Activated CD4-positive, alpha-beta T cell treated with anti-CD3 and anti-CD28 coated beads for 36 hours (primary cell): Measurements from ENCODE around the gene ARID4B. TPM values are rescaled to one million over a fixed set of nuclear protein-coding genes. Genes with fewer than 3 reads are reported as not detected.
"Not testable (repeated sequence)": the region's sequence is repeated elsewhere in the genome, so short reads cannot be mapped to it uniquely, and the experiment has no call there.

Experiments used
- ATAC-seq: fragments of 200-7000 bp; cut with Tn5 transposase; one replicate; pipeline ENCODE4 v1.10.0; 2021; ENCODE audit warnings: mild to moderate bottlenecking, moderate library complexity
- CTCF ChIA-PET: fragments of 350-600 bp; sonication (Branson Sonifier 250); formaldehyde crosslinking; loops from one replicate; lab custom pipeline; 2021; ENCODE audit warnings: antibody characterized with exemption; lab: Charles Lee
- POLR2A ChIA-PET: fragments of 350-600 bp; sonication (Branson Sonifier 250); formaldehyde crosslinking; loops from one replicate; lab custom pipeline; 2021; ENCODE audit warnings: antibody characterized with exemption, inconsistent platforms; lab: Charles Lee
- DNase-seq: peaks from one replicate; pipeline ENCODE4 v3.0.0-alpha.2; 2020
- H3K27ac Mint-ChIP-seq: one replicate; pipeline ENCODE4 v1.8.0; 2021; ENCODE audit warnings: mixed read lengths
- H3K27me3 Mint-ChIP-seq: one replicate; pipeline ENCODE4 v1.8.0; 2021; ENCODE audit warnings: mixed read lengths
- H3K36me3 Mint-ChIP-seq: one replicate; pipeline ENCODE4 v1.8.0; 2021; ENCODE audit warnings: low read depth, mixed read lengths
- H3K4me1 Mint-ChIP-seq: one replicate; pipeline ENCODE4 v1.8.0; 2021; ENCODE audit warnings: mixed read lengths
- H3K4me3 Mint-ChIP-seq: one replicate; pipeline ENCODE4 v1.8.0; 2021; ENCODE audit warnings: mild to moderate bottlenecking, moderate library complexity, mixed read lengths
- H3K9me3 Mint-ChIP-seq: one replicate; pipeline ENCODE4 v1.8.0; 2021; ENCODE audit warnings: low read depth, mixed read lengths
- intact Hi-C, 2 experiments: fragments of 100-400 bp; cut with DNase I in 1 of 2; cut with micrococcal nuclease in 1 of 2; formaldehyde crosslinking; loops; one replicate each; pipeline versions ENCODE4 v1.14.2 to v1.15.1; 2022 to 2024; cut with DNase I, micrococcal nuclease
- total RNA-seq, 2 experiments: library from RNA; stranded (reverse); gene quantifications; one replicate each; pipeline ENCODE4 v1.2.3, GENCODE V29; 2021

ARID4B gene
- total RNA-seq, 2 experiments from 2014 or later = 38.6 to 42.9 TPM

- no peaks in the 10 kb centered on the region for H3K27me3 Mint-ChIP-seq
- peak overlapping the region; percentile 14 for H3K27ac Mint-ChIP-seq
- ATAC-seq (peak; percentile 51), DNase-seq (no peak)
- no peak overlapping the region for H3K4me3 Mint-ChIP-seq
- ChIA-PET POLR2A (no interaction called here), CTCF (interaction anchor here (0.6 to 1.5 kb wide), 3 partner anchors 14 to 68 kb away, joined by 3 to 6 read pairs (median 4); no protein-coding TSS in a partner anchor)
- no peaks in the 10 kb centered on the region for H3K9me3 Mint-ChIP-seq
- H3K36me3 Mint-ChIP-seq = peaks cover 5% of the 10 kb centered on the region
- peaks cover 50% of the 10 kb centered on the region for H3K4me1 Mint-ChIP-seq
- intact Hi-C loops = no loop called here
These were observed 41.3 kb downstream of the ARID4B start for GRCh38 chr1:235286667-235287066.

DNA sequence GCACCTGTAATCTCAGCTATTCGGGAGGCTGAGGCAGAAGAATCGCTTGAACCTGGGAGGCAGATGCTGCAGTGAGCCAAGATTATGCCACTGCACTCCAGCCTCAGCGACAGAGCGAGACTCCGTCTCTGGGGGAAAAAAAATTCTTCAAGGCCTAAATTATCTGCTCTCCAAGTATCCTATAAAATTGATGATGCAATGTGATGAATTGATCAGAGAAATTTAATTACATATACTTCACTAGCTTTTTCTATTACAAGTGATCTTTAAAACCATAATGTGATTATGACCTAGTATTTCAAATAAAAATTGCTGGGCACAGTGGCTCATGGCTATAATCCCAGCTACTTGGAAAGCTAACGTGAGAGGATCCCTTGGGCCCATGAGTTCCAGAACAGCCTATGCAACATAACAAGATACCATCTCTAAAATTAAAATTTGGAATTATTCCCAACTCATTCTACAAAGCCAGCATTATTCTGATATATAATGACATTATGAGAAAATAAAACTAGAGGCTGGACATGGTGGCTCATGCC lies 43.7 kb downstream of the ARID4B start:
- Mint-ChIP-seq H3K4me3 (no peak overlapping the region), H3K9me3 (no peaks in the 10 kb centered on the region), H3K36me3 (peaks cover 6% of the 10 kb centered on the region), H3K27me3 (no peaks in the 10 kb centered on the region), H3K4me1 (peaks cover 50% of the 10 kb centered on the region), H3K27ac (no peak overlapping the region)
- ATAC-seq = no peak
- intact Hi-C loops = no loop called here
- ChIA-PET POLR2A (no interaction called here), CTCF (interaction anchor here (0.6 to 0.9 kb wide), 3 partner anchors 133 to 535 kb away, joined by 3 read pairs; no protein-coding TSS in a partner anchor)
- DNase-seq = no peak

DNA sequence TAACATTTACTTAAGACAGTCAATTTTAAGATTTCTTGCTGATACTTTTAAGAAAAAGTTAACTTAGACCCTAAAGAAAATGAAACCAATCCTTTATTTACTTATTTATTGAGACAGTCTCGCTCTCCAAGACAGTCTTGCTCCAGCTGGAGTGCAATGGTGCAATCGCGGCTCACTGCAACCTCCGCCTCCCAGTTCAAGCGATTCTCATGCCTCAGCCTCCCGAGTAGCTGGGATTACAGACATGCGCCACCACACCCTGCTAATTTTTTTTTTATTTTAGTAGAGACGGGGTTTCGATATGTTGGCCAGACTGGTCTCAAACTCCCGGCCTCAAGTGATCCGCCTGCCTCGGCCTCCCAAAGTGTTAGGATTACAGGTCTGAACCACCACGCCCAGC lies 44.3 kb downstream of the ARID4B start:
- H3K9me3 Mint-ChIP-seq, POLR2A ChIA-PET: not testable (repeated sequence)

DNA sequence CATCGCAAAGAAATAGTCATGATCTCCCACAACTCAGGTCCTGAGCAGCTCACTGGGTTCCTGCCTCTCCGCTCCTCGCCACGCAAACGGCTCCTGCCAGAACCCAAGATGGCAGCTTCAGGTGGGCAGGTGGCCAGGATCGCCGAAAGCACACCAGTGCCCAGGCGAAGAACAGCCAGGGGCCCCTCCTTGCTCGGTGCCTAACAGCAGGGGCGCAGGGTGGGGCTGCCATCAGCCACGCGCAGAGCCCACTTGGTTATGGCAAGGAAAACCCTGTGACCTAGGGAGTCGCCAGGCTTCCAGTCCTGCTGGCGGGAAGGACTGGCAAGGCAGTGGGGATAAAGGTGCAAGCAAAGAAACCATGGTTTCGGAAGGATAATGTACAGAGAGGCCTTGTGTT lies 47.5 kb downstream of the ARID4B start:
- no peak overlapping the region for H3K4me3 Mint-ChIP-seq
- no peak for DNase-seq
- H3K9me3 Mint-ChIP-seq = peaks cover 2% of the 10 kb centered on the region
- H3K27me3 Mint-ChIP-seq = no peaks in the 10 kb centered on the region
- H3K27ac Mint-ChIP-seq = no peak overlapping the region
- ATAC-seq = no peak
- ChIA-PET POLR2A (interaction anchor here (0.6 kb wide), 1 partner anchor 70 kb away, joined by 4 read pairs; no protein-coding TSS in a partner anchor), CTCF (interaction anchor here (0.7 kb wide), 1 partner anchor 136 kb away, joined by 3 read pairs; no protein-coding TSS in a partner anchor)
- H3K36me3 Mint-ChIP-seq = peaks cover 8% of the 10 kb centered on the region
- H3K4me1 Mint-ChIP-seq = peaks cover 47% of the 10 kb centered on the region
- intact Hi-C loops = no loop called here

More for the DNA sequence above, 44.3 kb downstream of the ARID4B start:
- intact Hi-C loops, H3K36me3 Mint-ChIP-seq, DNase-seq, H3K4me3 Mint-ChIP-seq, H3K27me3 Mint-ChIP-seq, H3K27ac Mint-ChIP-seq, ATAC-seq: not testable (repeated sequence)
- CTCF ChIA-PET = interaction anchor here (0.8 to 1.0 kb wide), 3 partner anchors 15 to 178 kb away, joined by 3 read pairs; no protein-coding TSS in a partner anchor
- peaks cover 55% of the 10 kb centered on the region for H3K4me1 Mint-ChIP-seq

DNA sequence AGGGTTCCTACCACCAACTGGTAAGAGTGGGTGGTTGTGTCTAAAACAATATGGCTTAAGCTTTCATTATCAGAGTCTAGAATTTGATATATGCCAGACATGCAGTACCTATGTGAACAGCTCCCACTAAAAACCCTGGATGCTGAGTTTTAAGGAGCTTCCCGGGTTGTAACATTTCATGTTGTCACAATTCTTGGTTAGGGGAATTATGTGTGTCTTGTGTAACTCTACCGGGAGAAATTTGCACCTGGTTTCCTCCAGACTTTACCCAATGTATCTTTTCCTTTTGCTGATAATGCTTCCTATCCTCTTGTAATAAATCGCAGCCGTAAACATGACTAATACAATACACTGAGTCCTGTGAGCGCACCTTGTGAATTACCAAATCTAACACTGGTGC lies 48.3 kb downstream of the ARID4B start:
- intact Hi-C loops = no loop called here
- peaks cover 8% of the 10 kb centered on the region for H3K36me3 Mint-ChIP-seq
- ATAC-seq (no peak), DNase-seq (no peak)
- H3K27ac Mint-ChIP-seq = no peak overlapping the region
- peaks cover 51% of the 10 kb centered on the region for H3K4me1 Mint-ChIP-seq
- H3K4me3 Mint-ChIP-seq = no peak overlapping the region
- POLR2A ChIA-PET = interaction anchor here (0.6 to 0.7 kb wide), 2 partner anchors 12 to 71 kb away, joined by 3 to 4 read pairs; no protein-coding TSS in a partner anchor
- H3K27me3 Mint-ChIP-seq = no peaks in the 10 kb centered on the region
- CTCF ChIA-PET = interaction anchor here (0.8 kb wide), 1 partner anchor 19 kb away, joined by 3 read pairs; no protein-coding TSS in a partner anchor
- H3K9me3 Mint-ChIP-seq = peaks cover 2% of the 10 kb centered on the region

DNA sequence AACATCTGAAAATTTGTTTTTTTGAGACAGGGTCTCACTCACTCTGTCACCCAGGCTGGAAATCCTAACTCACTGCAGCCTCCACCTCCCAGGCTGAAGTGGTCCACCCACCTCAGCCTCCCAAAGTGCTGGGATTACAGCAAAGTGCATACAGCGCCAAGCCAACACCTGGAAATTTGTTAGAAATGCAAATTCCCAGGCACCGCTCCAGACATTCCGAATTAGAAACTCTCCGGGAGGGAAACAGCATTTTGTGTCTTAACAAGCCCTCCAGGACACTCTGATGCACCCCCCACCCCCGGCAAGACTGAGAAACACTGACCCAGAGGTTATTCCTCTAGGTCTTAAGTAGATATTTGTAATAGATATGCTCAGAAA lies 49.1 kb downstream of the ARID4B start:
- ChIA-PET CTCF (no interaction called here), POLR2A (interaction anchor here (0.7 kb wide), 1 partner anchor 11 kb away, joined by 3 read pairs; no protein-coding TSS in a partner anchor)
- Mint-ChIP-seq H3K27ac (no peak overlapping the region), H3K4me3 (no peak overlapping the region), H3K36me3 (peaks cover 8% of the 10 kb centered on the region), H3K27me3 (no peaks in the 10 kb centered on the region), H3K4me1 (peaks cover 52% of the 10 kb centered on the region), H3K9me3 (peaks cover 2% of the 10 kb centered on the region)
- no peak for DNase-seq
- intact Hi-C loops = no loop called here
- no peak for ATAC-seq

- H3K4me1 Mint-ChIP-seq = peaks cover 57% of the 10 kb centered on the region
- ATAC-seq (no peak), DNase-seq (no peak)
- no peaks in the 10 kb centered on the region for H3K27me3 Mint-ChIP-seq
- H3K9me3 Mint-ChIP-seq = peaks cover 2% of the 10 kb centered on the region
- ChIA-PET POLR2A (no interaction called here), CTCF (no interaction called here)
- H3K27ac Mint-ChIP-seq = peak overlapping the region; percentile 44
- H3K36me3 Mint-ChIP-seq = peaks cover 9% of the 10 kb centered on the region
- intact Hi-C loops = no loop called here
- H3K4me3 Mint-ChIP-seq = no peak overlapping the region
These were observed 49.6 kb downstream of the ARID4B start for GRCh38 chr1:235278233-235278914.

DNA sequence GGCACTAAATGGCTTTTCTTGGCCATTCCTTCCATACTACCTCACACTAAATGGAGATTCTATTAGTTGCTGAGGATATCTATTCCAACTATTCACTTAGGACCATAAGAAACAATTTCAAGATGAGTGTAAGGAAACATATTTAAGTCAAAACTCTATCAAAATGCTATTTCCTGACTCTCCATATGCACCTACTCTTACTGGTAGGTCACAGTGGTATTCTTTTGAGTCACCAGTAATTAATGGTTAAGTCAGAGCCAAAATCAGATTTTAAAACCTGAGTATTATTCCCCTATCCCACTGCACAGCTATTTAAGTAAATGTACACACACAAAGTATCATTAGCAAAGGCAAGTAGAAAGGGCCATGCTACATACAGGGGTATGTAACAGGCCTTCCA lies 50.3 kb downstream of the ARID4B start:
- Mint-ChIP-seq H3K4me3 (no peak overlapping the region), H3K27me3 (no peaks in the 10 kb centered on the region), H3K4me1 (peaks cover 62% of the 10 kb centered on the region), H3K36me3 (peaks cover 9% of the 10 kb centered on the region), H3K9me3 (peaks cover 2% of the 10 kb centered on the region), H3K27ac (peak overlapping the region; percentile 58)
- ATAC-seq = no peak
- intact Hi-C loops = no loop called here
- no peak for DNase-seq
- ChIA-PET CTCF (no interaction called here), POLR2A (no interaction called here)

GRCh38 chr1:235275836-235276235 lies 52.1 kb downstream of the ARID4B start:
- Mint-ChIP-seq H3K4me3 (no peak overlapping the region), H3K9me3 (peaks cover 2% of the 10 kb centered on the region), H3K27me3 (no peaks in the 10 kb centered on the region), H3K36me3 (peaks cover 7% of the 10 kb centered on the region), H3K27ac (no peak overlapping the region), H3K4me1 (peaks cover 70% of the 10 kb centered on the region)
- intact Hi-C loops = no loop called here
- DNase-seq (no peak), ATAC-seq (no peak)
- ChIA-PET CTCF (interaction anchor here (0.6 to 2.5 kb wide), 9 partner anchors 10 to 141 kb away, joined by 3 to 14 read pairs (median 3); partner anchors contain the start of gene RBM34), POLR2A (no interaction called here)

- intact Hi-C loops = no loop called here
- Mint-ChIP-seq H3K4me3 (no peak overlapping the region), H3K4me1 (peaks cover 71% of the 10 kb centered on the region), H3K27me3 (no peaks in the 10 kb centered on the region), H3K27ac (peak overlapping the region; percentile 64), H3K36me3 (peaks cover 7% of the 10 kb centered on the region), H3K9me3 (peaks cover 2% of the 10 kb centered on the region)
- DNase-seq = peak; percentile 19
- ATAC-seq = peak; percentile 74
- CTCF ChIA-PET = interaction anchor here (0.6 to 2.5 kb wide), 10 partner anchors 9 to 142 kb away, joined by 3 to 14 read pairs (median 3); partner anchors contain the start of gene RBM34
- POLR2A ChIA-PET = no interaction called here
These were observed 52.8 kb downstream of the ARID4B start for GRCh38 chr1:235275223-235275622.

DNA sequence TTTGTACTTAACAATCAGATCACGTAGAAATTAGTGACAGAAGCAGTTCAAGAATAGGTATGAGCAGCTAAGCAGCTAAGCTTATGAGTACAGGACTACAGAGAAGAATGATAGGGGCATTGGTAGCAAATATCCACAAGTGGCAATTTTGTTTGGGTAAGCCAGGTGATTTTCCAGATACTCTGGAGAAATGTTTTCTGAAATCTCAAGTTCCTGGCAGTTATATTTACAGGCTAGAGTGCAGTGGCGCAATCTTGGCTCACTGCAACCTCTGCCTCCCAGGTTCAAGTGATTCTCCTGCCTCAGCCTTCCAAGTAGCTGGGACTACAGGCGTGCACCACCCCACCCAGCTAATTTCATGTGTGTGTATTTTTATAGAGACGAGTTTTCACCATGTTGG lies 55.1 kb downstream of the ARID4B start:
- H3K27me3 Mint-ChIP-seq = no peaks in the 10 kb centered on the region
- CTCF ChIA-PET = interaction anchor here (0.5 to 3.0 kb wide), 7 partner anchors 9 to 143 kb away, joined by 3 to 15 read pairs (median 4); no protein-coding TSS in a partner anchor
- peaks cover 2% of the 10 kb centered on the region for H3K9me3 Mint-ChIP-seq
- no peak overlapping the region for H3K4me3 Mint-ChIP-seq
- ATAC-seq (no peak), DNase-seq (no peak)
- H3K27ac Mint-ChIP-seq = no peak overlapping the region
- H3K36me3 Mint-ChIP-seq = peaks cover 8% of the 10 kb centered on the region
- peaks cover 62% of the 10 kb centered on the region for H3K4me1 Mint-ChIP-seq
- POLR2A ChIA-PET = interaction anchor here (0.6 kb wide), 1 partner anchor 31 kb away, joined by 4 read pairs; no protein-coding TSS in a partner anchor
- intact Hi-C loops = no loop called here
